RWPE1 (cell line): ENCODE data around the gene SH2B2.
"Not testable (repeated sequence)": the region's sequence is repeated elsewhere in the genome, so short reads cannot be mapped to it uniquely, and the experiment has no call there.

Source experiments
- CTCF ChIA-PET: fragments of 350-600 bp; sonication (Branson Sonifier 250); formaldehyde crosslinking; extraction: SDS; loops from one replicate; lab custom pipeline; 2021; lab: Yijun Ruan, JAX
- POLR2A ChIA-PET: fragments of 400-600 bp; formaldehyde crosslinking; extraction: SDS; loops from one replicate; lab custom pipeline; 2020; ENCODE audit warnings: antibody characterized with exemption; ENCODE audit not compliant: low non-redundant PET; lab: Yijun Ruan, JAX
- DNase-seq: peaks from one replicate; pipeline ENCODE4 v3.0.0; 2012; ENCODE audit warnings: low spot score
- H3K27ac ChIP-seq: fragments of 450-650 bp; 2 replicates; pipeline ENCODE4 v1.5.1; 2017
- TF ChIP-seq, protein P1 (sequence below): fragments of 450-650 bp; conservative IDR thresholded peaks from 2 replicates; pipeline ENCODE4 v1.5.1; 2017; ENCODE audit warnings: low read depth, mild to moderate bottlenecking

The SH2B2 gene

DNA sequence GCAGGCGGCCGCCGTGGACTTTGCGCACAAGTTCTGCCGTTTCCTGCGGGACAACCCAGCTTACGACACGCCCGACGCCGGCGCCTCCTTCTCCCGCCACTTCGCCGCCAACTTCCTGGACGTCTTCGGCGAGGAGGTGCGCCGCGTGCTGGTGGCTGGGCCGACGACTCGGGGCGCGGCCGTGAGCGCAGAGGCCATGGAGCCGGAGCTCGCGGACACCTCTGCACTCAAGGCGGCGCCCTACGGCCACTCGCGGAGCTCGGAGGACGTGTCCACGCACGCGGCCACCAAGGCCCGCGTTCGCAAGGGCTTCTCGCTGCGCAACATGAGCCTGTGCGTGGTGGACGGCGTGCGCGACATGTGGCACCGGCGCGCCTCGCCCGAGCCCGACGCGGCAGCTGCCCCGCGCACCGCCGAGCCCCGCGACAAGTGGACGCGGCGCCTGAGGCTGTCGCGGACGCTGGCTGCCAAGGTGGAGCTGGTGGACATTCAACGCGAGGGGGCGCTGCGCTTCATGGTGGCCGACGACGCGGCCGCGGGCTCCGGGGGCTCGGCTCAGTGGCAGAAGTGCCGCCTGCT, 14.1 kb downstream of the SH2B2 start:
- ChIA-PET POLR2A (no interaction called here), CTCF (no interaction called here)
- H3K27ac ChIP-seq: no peak overlapping the region
- no peak for DNase-seq
- TF ChIP-seq, protein P1, sequence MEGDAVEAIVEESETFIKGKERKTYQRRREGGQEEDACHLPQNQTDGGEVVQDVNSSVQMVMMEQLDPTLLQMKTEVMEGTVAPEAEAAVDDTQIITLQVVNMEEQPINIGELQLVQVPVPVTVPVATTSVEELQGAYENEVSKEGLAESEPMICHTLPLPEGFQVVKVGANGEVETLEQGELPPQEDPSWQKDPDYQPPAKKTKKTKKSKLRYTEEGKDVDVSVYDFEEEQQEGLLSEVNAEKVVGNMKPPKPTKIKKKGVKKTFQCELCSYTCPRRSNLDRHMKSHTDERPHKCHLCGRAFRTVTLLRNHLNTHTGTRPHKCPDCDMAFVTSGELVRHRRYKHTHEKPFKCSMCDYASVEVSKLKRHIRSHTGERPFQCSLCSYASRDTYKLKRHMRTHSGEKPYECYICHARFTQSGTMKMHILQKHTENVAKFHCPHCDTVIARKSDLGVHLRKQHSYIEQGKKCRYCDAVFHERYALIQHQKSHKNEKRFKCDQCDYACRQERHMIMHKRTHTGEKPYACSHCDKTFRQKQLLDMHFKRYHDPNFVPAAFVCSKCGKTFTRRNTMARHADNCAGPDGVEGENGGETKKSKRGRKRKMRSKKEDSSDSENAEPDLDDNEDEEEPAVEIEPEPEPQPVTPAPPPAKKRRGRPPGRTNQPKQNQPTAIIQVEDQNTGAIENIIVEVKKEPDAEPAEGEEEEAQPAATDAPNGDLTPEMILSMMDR: no peak

DNA sequence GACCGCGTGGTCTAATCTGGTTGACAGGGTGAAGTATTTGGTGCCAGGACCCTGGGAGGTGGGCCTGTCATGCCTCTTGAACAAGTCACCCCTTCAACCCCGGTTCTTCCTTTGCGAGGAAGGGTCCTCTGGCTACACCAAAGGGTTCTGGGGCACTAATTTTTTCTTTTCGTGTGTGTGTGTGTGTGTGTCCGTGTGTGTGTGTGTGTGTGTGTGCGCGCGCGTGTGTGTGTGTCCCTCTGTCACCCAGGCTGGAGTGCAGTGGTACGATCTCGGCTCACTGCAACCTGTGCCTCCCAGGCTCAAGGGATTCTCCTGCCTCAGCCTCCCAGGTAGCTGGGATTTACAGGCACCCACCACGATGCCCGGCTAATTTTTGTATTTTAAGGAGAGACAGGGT, 14.7 kb downstream of the SH2B2 start:
- CTCF ChIA-PET: interaction anchor here (1.0 kb wide), 1 partner anchor 12 kb away, joined by 3 read pairs; no protein-coding TSS in a partner anchor
- DNase-seq, POLR2A ChIA-PET: not testable (repeated sequence)
- peak overlapping the region; percentile 12; the same call in 1 of the 2 replicates for H3K27ac ChIP-seq

DNA sequence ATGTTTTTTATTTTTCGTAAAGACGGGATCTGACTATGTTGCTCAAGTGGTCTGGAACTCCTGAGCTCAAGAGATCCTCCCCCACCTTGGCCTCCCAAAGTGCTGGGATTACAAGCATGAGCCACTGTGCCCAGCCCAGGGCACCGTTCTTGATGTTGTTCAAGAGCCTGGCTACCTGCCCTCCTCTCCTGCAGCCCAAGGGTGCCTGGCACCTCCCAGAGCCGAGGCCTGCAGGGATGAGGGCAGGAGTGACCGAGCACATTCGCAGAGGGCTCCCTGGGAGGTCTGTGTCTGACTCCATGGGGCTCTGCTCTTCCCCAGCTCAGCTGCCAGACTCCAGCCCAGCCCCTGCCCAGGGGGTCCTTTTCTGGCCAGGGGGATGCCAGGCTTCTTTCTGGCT, 15.4 kb downstream of the SH2B2 start:
- H3K27ac ChIP-seq: peak overlapping the region; percentile 12
- no peak for DNase-seq
- ChIA-PET CTCF (interaction anchor here (0.7 to 1.0 kb wide), 2 partner anchors 13 to 790 kb away, joined by 3 to 4 read pairs; no protein-coding TSS in a partner anchor), POLR2A (no interaction called here)
- TF ChIP-seq, protein P1: no peak

DNA sequence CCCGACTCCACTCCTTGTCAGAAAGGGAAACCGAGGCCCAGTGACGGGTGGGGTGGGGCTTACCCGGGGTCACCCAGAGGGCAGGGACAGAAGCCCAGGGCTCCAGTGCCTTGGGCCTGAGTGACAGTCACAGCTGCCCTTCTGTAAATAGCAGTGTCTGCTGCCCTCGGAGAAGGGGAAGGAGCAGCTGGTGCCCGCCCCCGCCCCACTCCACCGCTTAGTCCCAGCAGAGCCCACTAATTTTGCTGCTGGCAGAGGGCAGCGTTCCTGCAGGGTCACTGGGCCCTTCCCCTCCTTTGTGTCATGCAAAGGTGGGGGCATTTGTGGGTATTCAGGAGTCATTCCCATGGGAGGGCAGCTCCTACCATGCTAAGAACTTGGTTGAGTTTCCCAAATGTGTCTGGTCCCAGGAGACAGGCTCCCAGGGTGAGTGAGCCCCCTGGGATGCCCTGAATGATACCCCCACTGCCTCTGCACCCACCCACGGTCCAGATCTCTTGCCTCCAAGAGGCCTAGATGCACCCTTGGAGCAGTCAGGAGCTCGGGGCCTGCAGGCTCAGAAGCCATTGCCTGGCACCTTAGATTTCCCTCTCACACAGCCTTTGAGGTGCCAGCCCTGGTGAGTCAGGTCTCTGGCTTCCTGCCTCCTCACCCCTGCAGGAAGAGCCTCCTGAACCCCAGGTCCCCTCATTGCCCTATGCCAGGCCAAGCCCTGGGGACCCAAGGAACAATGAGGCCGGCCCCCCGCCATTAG, 17.2 kb downstream of the SH2B2 start:
- TF ChIP-seq, protein P1: no peak
- H3K27ac ChIP-seq: peak overlapping the region; percentile 20
- CTCF ChIA-PET: interaction anchor here (0.6 to 0.7 kb wide), 2 partner anchors 988 to 1162 kb away, joined by 3 to 4 read pairs; no protein-coding TSS in a partner anchor
- POLR2A ChIA-PET: interaction anchor here (0.6 kb wide), 1 partner anchor 20 kb away, joined by 6 read pairs; no protein-coding TSS in a partner anchor
- no peak for DNase-seq

DNA sequence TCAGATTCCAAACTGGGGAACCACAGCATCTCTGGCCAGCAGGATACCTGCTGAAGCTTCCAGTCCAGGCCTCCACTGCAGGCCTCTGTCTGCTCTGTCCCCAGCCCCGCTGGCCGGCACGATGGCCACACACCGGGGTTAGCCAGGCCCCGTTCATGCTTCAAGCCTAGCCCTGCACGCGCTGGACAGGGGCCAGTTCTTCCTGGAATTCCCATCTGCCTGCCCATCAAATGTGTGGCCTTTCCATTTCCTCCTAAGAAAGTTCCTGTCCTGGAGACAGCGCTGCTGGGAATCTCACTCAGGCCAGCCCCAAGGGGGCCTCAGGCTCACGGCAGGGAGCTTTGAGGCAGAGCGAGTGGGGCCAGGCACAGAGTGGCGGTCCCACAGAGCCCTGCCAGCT, 18.0 kb downstream of the SH2B2 start:
- ChIA-PET POLR2A (no interaction called here), CTCF (interaction anchor here (0.5 to 0.7 kb wide), 2 partner anchors 13 to 1163 kb away, joined by 3 read pairs; no protein-coding TSS in a partner anchor)
- peak overlapping the region; percentile 20 for H3K27ac ChIP-seq
- TF ChIP-seq, protein P1: no peak
- DNase-seq: no peak

DNA sequence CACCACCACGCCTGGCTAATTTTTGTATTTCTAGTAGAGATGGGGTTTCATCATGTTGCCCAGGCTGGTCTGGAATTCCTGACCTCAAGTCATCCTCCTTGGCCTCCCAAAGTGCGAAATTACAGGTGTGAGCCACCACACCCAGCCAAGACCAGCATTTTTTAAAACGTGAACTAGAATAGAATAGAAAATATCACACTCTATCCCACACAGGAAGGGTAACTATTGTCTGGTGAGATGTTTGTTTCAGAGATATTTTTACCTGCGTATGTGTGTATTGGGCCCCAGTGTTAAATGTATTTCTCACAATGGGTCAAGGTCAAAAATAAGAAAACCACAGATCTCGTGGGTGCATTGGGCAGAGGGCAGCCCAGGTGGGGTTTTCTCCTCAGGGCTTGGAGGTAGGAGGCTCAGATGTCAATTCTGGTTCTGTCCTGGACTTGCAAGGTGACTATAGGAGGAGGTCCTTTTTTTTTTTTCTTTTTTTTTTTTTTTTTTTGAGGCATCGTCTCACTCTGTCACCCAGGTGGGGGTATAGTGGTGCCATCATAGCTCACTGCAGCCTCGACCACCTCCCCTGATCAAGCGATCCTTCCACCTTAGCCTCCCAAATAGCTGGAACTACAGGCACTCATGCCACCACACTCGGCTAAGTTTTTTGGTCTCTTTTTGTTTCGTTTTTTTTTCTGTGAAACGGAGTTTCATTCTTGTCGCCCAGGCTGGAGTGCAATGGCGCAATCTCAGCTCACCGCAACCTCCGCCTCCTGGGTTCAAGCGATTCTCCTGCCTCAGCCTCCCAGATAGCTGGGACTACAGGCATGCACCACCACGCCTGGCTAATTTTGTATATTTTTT, 19.0 kb downstream of the SH2B2 start:
- ChIA-PET CTCF (no interaction called here), POLR2A (no interaction called here)
- no peak for DNase-seq
- TF ChIP-seq, protein P1: no peak
- H3K27ac ChIP-seq: 0 out of 2 replicates have a peak overlapping the region, but pooled peaks have one; percentile 37
